GM10248 (cell line): ENCODE results near the gene RNF212B.
"Not testable (repeated sequence)": the region's sequence is repeated elsewhere in the genome, so short reads cannot be mapped to it uniquely, and the experiment has no call there.

ENCODE experiments used
- CTCF ChIA-PET: fragments of 300-600 bp; sonication (Branson Sonifier 250); formaldehyde crosslinking; extraction: SDS; loops from one replicate; lab custom pipeline; 2021; ENCODE audit warnings: antibody characterized with exemption; lab: Yijun Ruan, JAX
- POLR2A ChIA-PET: fragments of 350-650 bp; sonication (Branson Sonifier 250); formaldehyde crosslinking; extraction: SDS; loops from one replicate; lab custom pipeline; 2020; ENCODE audit warnings: antibody characterized with exemption; lab: Yijun Ruan, JAX
- DNase-seq: peaks from one replicate; pipeline ENCODE4 v3.0.0; 2012; ENCODE audit errors: extremely low spot score
- TF ChIP-seq, protein P1 (sequence below): IDR thresholded peaks from 2 replicates; pipeline ENCODE4 v1.5.1; 2012; ENCODE audit warnings: mild to moderate bottlenecking, low read depth; ENCODE audit errors: extremely low read depth, missing control alignments, control extremely low read depth

Gene RNF212B

DNA sequence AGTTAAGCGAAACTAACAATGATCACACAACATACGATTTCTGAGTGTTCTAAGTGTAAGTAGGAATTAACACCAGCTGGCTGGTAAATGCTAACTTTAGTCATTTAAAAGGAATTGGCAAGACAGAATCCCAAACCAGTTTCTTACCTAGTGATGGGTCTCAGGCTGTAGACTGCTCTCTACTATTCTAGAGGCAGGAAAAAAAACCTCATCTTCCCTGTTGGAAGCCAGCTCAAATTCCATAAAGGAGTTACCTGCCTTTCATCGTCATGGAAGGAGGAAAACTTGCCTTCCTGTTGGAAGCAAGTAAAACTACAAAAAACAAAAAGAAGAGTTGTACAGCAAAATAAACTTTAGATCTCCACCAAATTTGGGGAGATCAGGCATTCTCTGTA lies 30.6 kb upstream of the RNF212B start:
- no peak for DNase-seq
- CTCF ChIA-PET = interaction anchor here (1.4 to 1.5 kb wide), 2 partner anchors 19 to 21 kb away, joined by 3 to 6 read pairs; no protein-coding TSS in a partner anchor
- POLR2A ChIA-PET = no interaction called here
- TF ChIP-seq, protein P1, sequence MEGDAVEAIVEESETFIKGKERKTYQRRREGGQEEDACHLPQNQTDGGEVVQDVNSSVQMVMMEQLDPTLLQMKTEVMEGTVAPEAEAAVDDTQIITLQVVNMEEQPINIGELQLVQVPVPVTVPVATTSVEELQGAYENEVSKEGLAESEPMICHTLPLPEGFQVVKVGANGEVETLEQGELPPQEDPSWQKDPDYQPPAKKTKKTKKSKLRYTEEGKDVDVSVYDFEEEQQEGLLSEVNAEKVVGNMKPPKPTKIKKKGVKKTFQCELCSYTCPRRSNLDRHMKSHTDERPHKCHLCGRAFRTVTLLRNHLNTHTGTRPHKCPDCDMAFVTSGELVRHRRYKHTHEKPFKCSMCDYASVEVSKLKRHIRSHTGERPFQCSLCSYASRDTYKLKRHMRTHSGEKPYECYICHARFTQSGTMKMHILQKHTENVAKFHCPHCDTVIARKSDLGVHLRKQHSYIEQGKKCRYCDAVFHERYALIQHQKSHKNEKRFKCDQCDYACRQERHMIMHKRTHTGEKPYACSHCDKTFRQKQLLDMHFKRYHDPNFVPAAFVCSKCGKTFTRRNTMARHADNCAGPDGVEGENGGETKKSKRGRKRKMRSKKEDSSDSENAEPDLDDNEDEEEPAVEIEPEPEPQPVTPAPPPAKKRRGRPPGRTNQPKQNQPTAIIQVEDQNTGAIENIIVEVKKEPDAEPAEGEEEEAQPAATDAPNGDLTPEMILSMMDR = no peak

DNA sequence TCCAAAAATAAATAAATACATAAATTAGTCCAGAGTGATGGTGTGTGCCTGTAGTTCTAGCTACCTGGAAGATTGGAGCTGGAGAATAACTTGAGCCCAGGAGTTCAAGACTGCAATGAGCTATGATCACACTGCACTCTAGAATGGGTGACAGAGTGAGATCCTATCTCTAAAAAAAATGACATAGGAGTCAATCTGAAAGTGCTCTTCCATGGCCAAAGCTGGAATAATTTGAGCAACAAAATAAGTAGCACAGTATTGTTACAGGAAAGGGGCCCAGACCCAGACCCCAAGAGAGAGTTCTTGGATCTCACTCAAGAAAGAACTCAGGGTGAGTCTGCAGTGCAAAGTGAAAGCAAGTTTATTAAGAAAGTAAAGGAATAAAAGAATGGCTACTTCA lies 29.4 kb upstream of the RNF212B start:
- TF ChIP-seq, protein P1 = no peak
- ChIA-PET POLR2A (no interaction called here), CTCF (interaction anchor here (0.7 to 1.5 kb wide), 4 partner anchors 9 to 22 kb away, joined by 3 to 6 read pairs (median 3); no protein-coding TSS in a partner anchor)
- no peak for DNase-seq

GRCh38 chr14:23209651-23210423 lies 27.9 kb upstream of the RNF212B start:
- DNase-seq = no peak
- POLR2A ChIA-PET = no interaction called here
- TF ChIP-seq, protein P1 = no peak
- CTCF ChIA-PET = interaction anchor here (2.0 kb wide), 1 partner anchor 133 kb away, joined by 5 read pairs; no protein-coding TSS in a partner anchor

DNA sequence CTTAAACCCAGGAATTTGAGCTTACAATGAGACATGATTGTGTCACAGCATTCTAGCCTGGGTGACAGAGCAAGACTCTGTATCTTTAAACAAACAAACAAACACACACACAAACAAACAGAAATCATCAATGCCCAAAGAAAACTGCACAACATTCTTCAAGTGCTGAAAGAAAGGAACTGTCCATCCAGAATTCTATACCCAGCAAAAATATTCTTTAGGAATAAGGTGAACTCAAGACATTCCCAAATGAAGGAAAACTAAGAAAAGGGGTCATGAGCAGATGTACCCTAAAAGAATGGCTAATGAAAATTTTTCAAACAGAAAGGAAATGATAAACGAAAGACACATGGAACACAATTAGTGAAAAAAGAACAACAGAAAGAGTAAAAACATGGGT lies 22.3 kb upstream of the RNF212B start:
- CTCF ChIA-PET = no interaction called here

GRCh38 chr14:23217032-23218020 lies 20.4 kb upstream of the RNF212B start:
- ChIA-PET POLR2A (no interaction called here), CTCF (interaction anchor here (0.9 to 1.8 kb wide), 6 partner anchors 9 to 96 kb away, joined by 3 to 7 read pairs (median 3); no protein-coding TSS in a partner anchor)
- TF ChIP-seq, protein P1 = no peak
- no peak for DNase-seq

More for the DNA sequence above, 22.3 kb upstream of the RNF212B start:
- no peak for DNase-seq
- POLR2A ChIA-PET = no interaction called here
- TF ChIP-seq, protein P1 = no peak

GRCh38 chr14:23219075-23219474 lies 18.7 kb upstream of the RNF212B start:
- CTCF ChIA-PET = no interaction called here
- TF ChIP-seq, protein P1 = no peak
- POLR2A ChIA-PET = no interaction called here
- no peak for DNase-seq

GRCh38 chr14:23224958-23225357 lies 12.8 kb upstream of the RNF212B start:
- POLR2A ChIA-PET, DNase-seq: not testable (repeated sequence)
- CTCF ChIA-PET = interaction anchor here (1.2 kb wide), 1 partner anchor 49 kb away, joined by 3 read pairs; no protein-coding TSS in a partner anchor
